Activated CD8-positive, alpha-beta memory T cell treated with anti-CD3 and anti-CD28 coated beads for 48 hours (primary cell): ENCODE measurements around the gene ZNF500.
A peak's percentile ranks its signal among the peaks of the same experiment; 100 is the strongest.

Experiments
- DNase-seq, 3 experiments: peaks; one replicate each; pipeline ENCODE4 v3.0.0-alpha.2; 2020; ENCODE audit warnings: low read depth in 2 of 3, low spot score in 2 of 3

Gene ZNF500

GRCh38 chr16:4775005-4775404, 8.0 kb upstream of the ZNF500 start:
- DNase-seq, result no peak

GRCh38 chr16:4772351-4772750, 5.4 kb upstream of the ZNF500 start:
- no peak for DNase-seq

GRCh38 chr16:4771646-4772045, 4.7 kb upstream of the ZNF500 start:
- DNase-seq, result no peak

GRCh38 chr16:4769306-4769638, 2.3 kb upstream of the ZNF500 start:
- no peak for DNase-seq

- peak; percentile 74 to 86 (median 78) for DNase-seq
Observed at GRCh38 chr16:4768549-4769305, 1.8 kb upstream of the ZNF500 start.

- no peak for DNase-seq
Observed at GRCh38 chr16:4767872-4768548, 1.0 kb upstream of the ZNF500 start.

- DNase-seq, result no peak
Observed at GRCh38 chr16:4765511-4766474, 1.2 kb downstream of the ZNF500 start.

- no peak for DNase-seq
Observed at GRCh38 chr16:4763791-4764190, 3.2 kb downstream of the ZNF500 start.

- DNase-seq, result no peak
Observed at GRCh38 chr16:4762205-4762604, 4.8 kb downstream of the ZNF500 start.

- DNase-seq, result no peak
Observed at GRCh38 chr16:4760221-4760910, 6.6 kb downstream of the ZNF500 start.

GRCh38 chr16:4755687-4756086, 11.3 kb downstream of the ZNF500 start:
- DNase-seq, result no peak

GRCh38 chr16:4754865-4755264, 12.1 kb downstream of the ZNF500 start:
- DNase-seq, result no peak

- no peak for DNase-seq
Observed at GRCh38 chr16:4753227-4753626, 13.7 kb downstream of the ZNF500 start.

GRCh38 chr16:4752351-4753100, 14.4 kb downstream of the ZNF500 start:
- DNase-seq, result no peak

GRCh38 chr16:4750896-4751295, 16.1 kb downstream of the ZNF500 start:
- no peak for DNase-seq

- no peak for DNase-seq
Observed at GRCh38 chr16:4749700-4750257, 17.2 kb downstream of the ZNF500 start.

GRCh38 chr16:4748682-4749411, 18.1 kb downstream of the ZNF500 start:
- no peak for DNase-seq

GRCh38 chr16:4747906-4748681, 18.9 kb downstream of the ZNF500 start:
- DNase-seq, result no peak
